ENCODE measurements around the gene MFSD12. TPM values are rescaled to one million over a fixed set of nuclear protein-coding genes. Genes with fewer than 3 reads are reported as not detected.
"Not testable (repeated sequence)": the region's sequence is repeated elsewhere in the genome, so short reads cannot be mapped to it uniquely, and the experiment has no call there.

The MFSD12 gene
- total and polyA plus RNA-seq, 2 donors (not counting 3 experiments of a cell fraction or from before 2014, with no cell fraction given), result 51.7 to 78.9 TPM

GRCh38 chr19:3585301-3586126 is 28.1 kb upstream of the MFSD12 start, which contains the start of gene GIPC3:
Gene GIPC3 (plus strand): TSS chr19:3585478. CDS start chr19:3585598, 120 bp downstream.
- intact Hi-C loops (cut with micrococcal nuclease), result loop anchor here (1.0 to 2.0 kb wide), 2 partner anchors 21 to 33 kb away; partner anchors contain the start of gene TBXA2R
- H3K9me1 ChIP-seq (replicated peaks; ENCODE audit: control insufficient read depth, extremely low read depth, insufficient read depth, low read length), result no peaks in the 10 kb centered on the region
- DNase-seq (ENCODE audit: low read depth, low spot score) (no peak), FAIRE-seq (no peak)
- H3K27me3 ChIP-seq (ENCODE audit: control insufficient read depth in 2 of 2, insufficient read depth in 2 of 2, low read length in 2 of 2), result no peaks in the 10 kb centered on the region
- H2AFZ ChIP-seq (ENCODE audit: low read depth, low read length), result peak within 1 kb of the TSS; percentile 94
- peak within 1 kb of the TSS; percentile 16 to 40 (median 25) for H3K4me3 ChIP-seq (replicated peaks in 1 of 3; ENCODE audit: insufficient read depth in 1 of 3, low read depth in 1 of 3, low read length in 3 of 3)
- H3K4me2 ChIP-seq (ENCODE audit: insufficient read depth, low read length), result peak within 1 kb of the TSS; percentile 70
- H3K27ac ChIP-seq (ENCODE audit: insufficient read depth, low read depth, low read length), result no peak within 1 kb of the TSS
- peak within 1 kb of the TSS; percentile 47 for H3K9ac ChIP-seq (replicated peaks; ENCODE audit: extremely low read depth, insufficient read depth, low read length)
- no peaks in the 10 kb centered on the region for H3K9me3 ChIP-seq (replicated peaks; ENCODE audit: control insufficient read depth, insufficient read depth, low read length)
- dilution Hi-C loops (cut with MboI; ENCODE audit: extremely low pct_ligation_motif_present, low sequenced_read_pairs), result no loop called here
- H3K79me2 ChIP-seq (ENCODE audit: control insufficient read depth, insufficient read depth, low read length), result no peaks in the 10 kb centered on the region
- no peak for TF ChIP-seq MYC (IDR thresholded peaks at IDR 0.05; ENCODE audit: low read depth, low read length)
- TF ChIP-seq POLR2A (IDR thresholded peaks at IDR 0.05; ENCODE audit: low read depth, low read length), result no peak
- no peak for TF ChIP-seq FOS (IDR thresholded peaks at IDR 0.05; ENCODE audit: borderline replicate concordance, insufficient read depth, low read length)
- TF ChIP-seq JUN (IDR thresholded peaks at IDR 0.05; ENCODE audit: borderline replicate concordance, insufficient read depth, insufficient read length, low read depth), result no peak
- TF ChIP-seq MAX (IDR thresholded peaks at IDR 0.05; ENCODE audit: insufficient read depth, insufficient read length), result no peak
- no peak for TF ChIP-seq POLR2AphosphoS5 (IDR thresholded peaks at IDR 0.05; ENCODE audit: insufficient read depth, low read depth, low read length)
- no peak for TF ChIP-seq EZH2 (IDR thresholded peaks at IDR 0.05; ENCODE audit: borderline replicate concordance, low read depth, low read length, severe bottlenecking)
- TF ChIP-seq CTCF (IDR thresholded peaks at IDR 0.05; ENCODE audit: extremely low read depth in 1 of 2, insufficient read depth in 1 of 2, low read depth in 1 of 2, low read length in 2 of 2), result no peak
- no peak for TF ChIP-seq GATA2 (IDR thresholded peaks at IDR 0.05; ENCODE audit: insufficient read depth, insufficient read length, low read depth, low read length)
- CTCF ChIA-PET, result interaction anchor here (0.6 to 4.1 kb wide), 12 partner anchors 9 to 1637 kb away, joined by 3 to 22 read pairs (median 6); partner anchors contain the start of gene MFSD12
- no peaks in the 10 kb centered on the region for H3K36me3 ChIP-seq (ENCODE audit: control insufficient read depth in 2 of 2, extremely low read depth in 1 of 2, insufficient read depth in 2 of 2, low read length in 2 of 2)
- BruUV-seq (replicated peaks), result no TSS peak
- POLR2A ChIA-PET, result interaction anchor here (0.6 kb wide), 1 partner anchor 853 kb away, joined by 8 read pairs; no protein-coding TSS in a partner anchor
- H4K20me1 ChIP-seq (replicated peaks; ENCODE audit: control insufficient read depth, extremely low read depth, insufficient read depth, low read length), result no peaks in the 10 kb centered on the region
- peaks cover 7% of the 10 kb centered on the region for H3K4me1 ChIP-seq (ENCODE audit: control insufficient read depth, extremely low read depth, insufficient read depth, low read length)

DNA sequence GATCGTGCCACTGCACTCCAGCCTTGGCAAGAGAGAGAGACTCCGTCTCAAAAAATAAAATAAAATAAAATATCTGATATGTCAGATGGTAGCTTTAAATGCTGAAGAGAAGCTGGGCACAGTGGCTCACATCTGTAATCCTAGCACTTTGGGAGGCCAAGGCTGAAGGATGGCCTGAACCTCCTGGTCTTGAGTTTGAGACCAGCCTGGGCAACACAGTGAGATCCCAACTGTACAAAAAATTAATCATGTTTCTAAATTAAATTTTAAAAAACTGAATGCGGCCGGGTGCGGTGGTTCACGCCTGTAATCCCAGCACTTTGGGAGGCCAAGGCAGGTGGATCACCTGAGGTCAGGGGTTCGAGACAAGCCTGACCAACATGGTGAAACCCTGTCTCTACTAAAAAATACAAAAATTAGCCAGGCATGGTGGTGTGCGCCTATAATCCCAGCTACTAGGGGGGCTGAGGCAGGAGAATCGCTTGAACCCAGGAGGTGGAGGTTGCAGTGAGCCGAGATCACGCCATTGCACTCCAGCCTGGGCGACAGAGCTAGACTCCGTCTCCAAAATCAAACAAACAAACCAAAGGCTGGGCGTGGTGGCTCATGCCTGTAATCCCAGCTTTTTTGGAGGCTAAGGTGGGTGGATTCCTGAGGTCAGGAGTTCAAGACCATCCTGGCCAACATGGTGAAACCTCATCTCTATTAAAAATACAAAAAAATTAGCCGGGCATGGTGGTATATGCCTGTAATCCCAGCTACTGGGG is 26.8 kb upstream of the MFSD12 start:
- BruUV-seq (replicated peaks); H3K4me2 ChIP-seq (ENCODE audit: insufficient read depth, low read length); POLR2A ChIA-PET; H3K9me1 ChIP-seq (replicated peaks; ENCODE audit: control insufficient read depth, extremely low read depth, insufficient read depth, low read length); H3K27me3 ChIP-seq (ENCODE audit: control insufficient read depth in 2 of 2, insufficient read depth in 2 of 2, low read length in 2 of 2); H3K27ac ChIP-seq (ENCODE audit: insufficient read depth, low read depth, low read length); H3K4me3 ChIP-seq (replicated peaks in 1 of 3; ENCODE audit: insufficient read depth in 1 of 3, low read depth in 1 of 3, low read length in 3 of 3); DNase-seq (ENCODE audit: low read depth, low spot score); dilution Hi-C loops (cut with MboI; ENCODE audit: extremely low pct_ligation_motif_present, low sequenced_read_pairs); H3K36me3 ChIP-seq (ENCODE audit: control insufficient read depth in 2 of 2, extremely low read depth in 1 of 2, insufficient read depth in 2 of 2, low read length in 2 of 2); H3K9ac ChIP-seq (replicated peaks; ENCODE audit: extremely low read depth, insufficient read depth, low read length); H3K79me2 ChIP-seq (ENCODE audit: control insufficient read depth, insufficient read depth, low read length); H2AFZ ChIP-seq (ENCODE audit: low read depth, low read length); H3K9me3 ChIP-seq (replicated peaks; ENCODE audit: control insufficient read depth, insufficient read depth, low read length); H4K20me1 ChIP-seq (replicated peaks; ENCODE audit: control insufficient read depth, extremely low read depth, insufficient read depth, low read length); FAIRE-seq: not testable (repeated sequence)
- H3K4me1 ChIP-seq (ENCODE audit: control insufficient read depth, extremely low read depth, insufficient read depth, low read length), result peaks cover 11% of the 10 kb centered on the region
- intact Hi-C loops (cut with micrococcal nuclease), result loop anchor here (2.0 kb wide), 1 partner anchor 23 kb away; the partner anchor contains the start of gene TBXA2R
- CTCF ChIA-PET, result interaction anchor here (1.8 to 4.1 kb wide), 4 partner anchors 9 to 39 kb away, joined by 6 to 22 read pairs (median 9); partner anchors contain the start of gene MFSD12

Data from endothelial cell of umbilical vein (primary cell).